ENCODE data around the gene DCAF6. TPM values are rescaled to one million over a fixed set of nuclear protein-coding genes. Genes with fewer than 3 reads are reported as not detected.

DCAF6 gene
- total and polyA plus RNA-seq, 4 donors = 19.7 to 120 (median 28.2) TPM

- H3K36me3 ChIP-seq (ENCODE audit: control insufficient read depth in 4 of 4, insufficient read depth in 4 of 4, low read length in 4 of 4) = peaks cover 4 to 17% (median 7%) of the 10 kb centered on the region in 4 donors
- no peak overlapping the region for H3K4me3 ChIP-seq
- no peak for ATAC-seq (ENCODE audit: insufficient read depth, low FRiP score)
These were observed 72.8 kb downstream of the DCAF6 start for GRCh38 chr1:168009322-168009721.

GRCh38 chr1:168019407-168019806 is 82.9 kb downstream of the DCAF6 start:
- H3K4me1 ChIP-seq (ENCODE audit: control insufficient read depth in 5 of 5, insufficient read depth in 5 of 5, low read length in 5 of 5) = no peaks in the 10 kb centered on the region
- WGBS, 2 donors = 98 to 100% methylated on average over 1 of the region's 1 CpG

More at GRCh38 chr1:168009322-168009721, 72.8 kb downstream of the DCAF6 start:
- Histone ChIP-seq H3K4me1 (ENCODE audit: control insufficient read depth in 5 of 5, insufficient read depth in 5 of 5, low read length in 5 of 5) (peaks cover 0 to 1% (median 0%) of the 10 kb centered on the region in 5 donors), H3K9me3 (ENCODE audit: control insufficient read depth in 4 of 4, insufficient read depth in 3 of 4, low read length in 3 of 4) (no peaks in the 10 kb centered on the region), H3K9ac (ENCODE audit: insufficient read depth in 1 of 2, low read length in 2 of 2) (no peak overlapping the region), H3K27me3 (ENCODE audit: control insufficient read depth in 3 of 3, insufficient read depth in 3 of 3, low read length in 2 of 3) (no peaks in the 10 kb centered on the region), H3K27ac (ENCODE audit: low read depth in 1 of 2, low read length in 1 of 2) (no peak overlapping the region)
- no peak for DNase-seq
- TF ChIP-seq CTCF (IDR thresholded peaks at IDR 0.05; ENCODE audit: control extremely low read depth, extremely low read depth) = no peak

GRCh38 chr1:168031198-168031597 is 94.7 kb downstream of the DCAF6 start:
- H3K9me3 ChIP-seq (ENCODE audit: control insufficient read depth in 4 of 4, insufficient read depth in 3 of 4, low read length in 3 of 4) = no peaks in the 10 kb centered on the region
- WGBS, 2 donors = 83 to 87% methylated on average over 5 of the region's 5 CpGs
- H3K36me3 ChIP-seq (ENCODE audit: control insufficient read depth in 4 of 4, insufficient read depth in 4 of 4, low read length in 4 of 4) = peaks cover 0 to 6% (median 3%) of the 10 kb centered on the region in 4 donors
- peak in 2 of 3 donors; percentile 33 to 72 for DNase-seq
- H3K27ac ChIP-seq (ENCODE audit: low read depth in 1 of 2, low read length in 1 of 2) = no peak overlapping the region
- peaks cover 0 to 10% (median 0%) of the 10 kb centered on the region in 5 donors for H3K4me1 ChIP-seq (ENCODE audit: control insufficient read depth in 5 of 5, insufficient read depth in 5 of 5, low read length in 5 of 5)
- ATAC-seq (ENCODE audit: insufficient read depth, low FRiP score) = no peak
- TF ChIP-seq CTCF (IDR thresholded peaks at IDR 0.05; ENCODE audit: control extremely low read depth, extremely low read depth) = no peak
- H3K4me3 ChIP-seq = no peak overlapping the region
- H3K27me3 ChIP-seq (ENCODE audit: control insufficient read depth in 3 of 3, insufficient read depth in 3 of 3, low read length in 2 of 3) = no peaks in the 10 kb centered on the region
- no peak overlapping the region for H3K9ac ChIP-seq (ENCODE audit: insufficient read depth in 1 of 2, low read length in 2 of 2)

More at GRCh38 chr1:168019407-168019806, 82.9 kb downstream of the DCAF6 start:
- ATAC-seq (ENCODE audit: insufficient read depth, low FRiP score) = no peak
- Histone ChIP-seq H3K9ac (ENCODE audit: insufficient read depth in 1 of 2, low read length in 2 of 2) (no peak overlapping the region), H3K36me3 (ENCODE audit: control insufficient read depth in 4 of 4, insufficient read depth in 4 of 4, low read length in 4 of 4) (peaks cover 2 to 18% (median 15%) of the 10 kb centered on the region in 4 donors), H3K9me3 (ENCODE audit: control insufficient read depth in 4 of 4, insufficient read depth in 3 of 4, low read length in 3 of 4) (no peaks in the 10 kb centered on the region), H3K27ac (ENCODE audit: low read depth in 1 of 2, low read length in 1 of 2) (no peak overlapping the region), H3K4me3 (no peak overlapping the region), H3K27me3 (ENCODE audit: control insufficient read depth in 3 of 3, insufficient read depth in 3 of 3, low read length in 2 of 3) (no peaks in the 10 kb centered on the region)
- TF ChIP-seq CTCF (IDR thresholded peaks at IDR 0.05; ENCODE audit: control extremely low read depth, extremely low read depth) = no peak
- DNase-seq = no peak

GRCh38 chr1:168031627-168032026 is 95.1 kb downstream of the DCAF6 start:
- no peak for TF ChIP-seq CTCF (IDR thresholded peaks at IDR 0.05; ENCODE audit: control extremely low read depth, extremely low read depth)
- Histone ChIP-seq H3K36me3 (ENCODE audit: control insufficient read depth in 4 of 4, insufficient read depth in 4 of 4, low read length in 4 of 4) (peaks cover 0 to 5% (median 2%) of the 10 kb centered on the region in 4 donors), H3K4me1 (ENCODE audit: control insufficient read depth in 5 of 5, insufficient read depth in 5 of 5, low read length in 5 of 5) (peaks cover 0 to 10% (median 0%) of the 10 kb centered on the region in 5 donors), H3K4me3 (no peak overlapping the region), H3K9ac (ENCODE audit: insufficient read depth in 1 of 2, low read length in 2 of 2) (no peak overlapping the region), H3K27me3 (ENCODE audit: control insufficient read depth in 3 of 3, insufficient read depth in 3 of 3, low read length in 2 of 3) (no peaks in the 10 kb centered on the region), H3K27ac (ENCODE audit: low read depth in 1 of 2, low read length in 1 of 2) (no peak overlapping the region), H3K9me3 (ENCODE audit: control insufficient read depth in 4 of 4, insufficient read depth in 3 of 4, low read length in 3 of 4) (no peaks in the 10 kb centered on the region)
- ATAC-seq (ENCODE audit: insufficient read depth, low FRiP score) = no peak
- WGBS, 2 donors = 92 to 94% methylated on average over 4 of the region's 4 CpGs
- no peak for DNase-seq

Measured in lung (tissue), 12 donors.